NAMALWA (cell line): ENCODE measurements around the gene FYB2.
"Not testable (repeated sequence)": the region's sequence is repeated elsewhere in the genome, so short reads cannot be mapped to it uniquely, and the experiment has no call there.

ENCODE experiments used
- DNase-seq: peaks from one replicate; pipeline ENCODE4 v3.0.0-alpha.2; 2015; ENCODE audit warnings: low spot score

Gene FYB2

DNA sequence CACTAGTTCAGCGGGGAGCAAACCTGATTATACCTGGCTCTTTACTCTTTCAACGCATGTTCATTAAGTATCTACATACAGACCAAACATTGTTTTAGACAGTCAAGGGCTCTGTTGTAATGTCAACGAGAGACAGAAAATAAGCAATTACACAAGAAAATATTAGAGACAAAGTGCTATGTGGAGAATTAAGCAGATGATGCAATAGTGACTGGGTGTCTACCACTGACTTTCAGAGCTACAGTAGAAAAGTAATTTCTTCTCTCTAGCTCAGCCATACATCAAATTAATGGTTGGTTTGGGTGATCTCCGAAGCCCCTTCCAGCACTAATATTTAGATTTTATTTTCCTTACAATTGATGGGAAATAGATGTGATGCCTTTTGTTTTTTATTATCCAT lies 23.3 kb downstream of the FYB2 start:
- no peak for DNase-seq

DNA sequence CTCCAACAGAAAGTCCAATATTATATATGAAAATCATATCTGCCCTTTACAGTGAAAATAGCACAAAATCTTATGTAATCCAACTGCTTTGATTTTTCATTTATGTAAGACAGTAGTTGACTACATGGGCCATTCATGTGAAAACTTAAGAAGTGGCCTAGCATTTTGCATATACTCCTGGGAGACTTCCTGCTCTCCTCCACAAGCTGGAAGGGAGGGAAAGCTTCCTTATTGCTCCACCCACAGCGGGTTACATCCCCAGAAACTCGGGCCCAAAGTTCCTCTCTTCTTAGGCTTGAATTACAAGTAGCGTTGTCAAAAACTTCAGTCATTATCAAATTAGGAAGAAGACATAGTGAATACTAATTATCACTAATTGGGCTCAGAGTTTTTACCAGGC lies 29.2 kb downstream of the FYB2 start:
- DNase-seq: no peak

DNA sequence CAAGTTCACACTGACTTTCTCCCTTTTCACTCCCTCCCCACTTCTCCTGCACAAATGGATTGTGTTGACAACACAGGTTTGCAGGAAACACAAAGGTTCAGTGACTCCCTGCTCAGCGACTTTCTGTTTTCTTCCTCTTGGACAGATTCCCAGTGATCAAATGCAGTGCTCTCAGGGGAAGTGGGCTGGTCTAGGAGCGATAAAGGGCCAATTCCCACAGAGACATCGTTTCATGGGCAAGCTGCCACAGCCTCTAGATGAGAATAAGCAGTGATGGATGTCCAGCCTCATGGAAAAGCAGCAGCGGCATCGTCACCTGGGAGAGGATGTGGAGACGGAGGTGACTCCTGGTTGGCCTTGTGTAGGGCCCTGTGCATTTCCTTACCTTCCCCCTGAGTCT lies 30.6 kb downstream of the FYB2 start:
- DNase-seq: no peak

DNA sequence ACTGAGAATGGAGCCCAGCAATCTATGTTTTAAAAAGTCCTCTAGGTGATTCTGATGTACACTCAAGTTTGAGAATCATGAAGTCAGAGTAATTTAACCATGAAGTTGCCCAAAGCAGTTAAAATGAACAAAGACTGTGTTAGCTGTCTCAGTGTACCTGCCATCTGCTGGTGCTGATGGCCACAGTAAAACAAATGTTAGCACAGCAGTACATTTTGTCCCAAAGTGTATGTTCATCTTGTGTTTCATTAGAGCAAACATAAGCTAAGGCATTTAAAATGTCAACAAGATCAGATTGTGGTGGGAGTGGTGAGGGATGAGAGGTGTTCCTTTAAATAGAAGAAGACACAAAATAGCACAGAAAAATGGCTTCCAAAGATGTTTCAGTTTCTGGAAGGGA lies 31.1 kb downstream of the FYB2 start:
- DNase-seq: no peak

DNA sequence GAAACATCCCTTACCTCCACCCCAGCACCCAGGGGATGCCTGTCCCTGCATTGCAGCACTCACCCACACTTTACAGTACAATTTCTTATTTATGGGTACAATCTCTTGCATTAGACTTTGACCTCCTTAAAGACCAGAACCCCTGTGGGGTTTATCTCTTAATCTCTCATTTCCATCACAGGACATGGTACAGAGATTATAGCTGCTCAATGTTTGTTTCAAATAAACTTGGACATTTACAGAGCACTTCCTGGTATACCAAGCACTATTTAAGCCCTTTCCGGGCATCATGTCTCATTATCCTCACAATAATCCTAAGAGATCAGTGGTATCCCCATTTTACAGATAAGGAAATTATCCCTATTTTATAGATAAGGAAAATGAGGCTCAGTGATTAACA lies 31.9 kb downstream of the FYB2 start:
- no peak for DNase-seq

DNA sequence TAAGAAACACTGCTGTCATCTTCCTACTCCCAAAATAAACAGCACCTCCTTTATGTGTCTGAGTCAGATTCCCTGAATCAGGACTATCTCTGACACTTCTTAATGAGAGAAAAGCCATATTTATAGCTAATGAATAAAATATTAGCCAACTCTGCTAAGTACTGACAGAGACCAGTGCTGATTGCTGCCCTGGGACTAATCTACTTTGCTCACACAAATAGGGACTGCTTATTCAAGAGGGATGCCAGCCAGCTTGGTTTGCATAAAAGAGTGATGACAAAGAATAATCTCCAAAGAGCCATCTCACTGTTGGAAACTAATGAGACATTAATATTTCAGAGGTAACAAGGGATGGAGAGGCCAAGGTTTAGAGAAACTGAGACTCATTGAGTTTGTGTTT lies 36.4 kb downstream of the FYB2 start:
- no peak for DNase-seq

DNA sequence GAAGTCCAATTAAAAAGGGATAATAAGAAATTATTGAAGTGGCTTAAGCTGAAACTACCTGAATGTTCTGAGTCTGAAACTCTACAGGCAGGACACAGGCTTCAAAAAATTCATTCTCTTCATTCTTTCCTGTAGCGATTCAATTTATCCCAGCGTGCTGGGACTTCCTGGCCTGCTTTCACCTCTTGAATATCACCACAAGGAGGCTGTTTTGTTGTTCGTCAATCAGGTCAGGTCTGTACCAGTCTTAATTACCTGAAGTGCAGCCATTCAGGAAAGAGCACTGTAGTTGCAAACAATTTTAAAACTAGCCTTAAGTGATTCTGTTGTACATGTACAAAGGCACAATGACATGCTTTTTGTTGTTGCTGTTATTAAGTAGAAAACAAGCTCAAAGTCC lies 38.4 kb downstream of the FYB2 start:
- no peak for DNase-seq

DNA sequence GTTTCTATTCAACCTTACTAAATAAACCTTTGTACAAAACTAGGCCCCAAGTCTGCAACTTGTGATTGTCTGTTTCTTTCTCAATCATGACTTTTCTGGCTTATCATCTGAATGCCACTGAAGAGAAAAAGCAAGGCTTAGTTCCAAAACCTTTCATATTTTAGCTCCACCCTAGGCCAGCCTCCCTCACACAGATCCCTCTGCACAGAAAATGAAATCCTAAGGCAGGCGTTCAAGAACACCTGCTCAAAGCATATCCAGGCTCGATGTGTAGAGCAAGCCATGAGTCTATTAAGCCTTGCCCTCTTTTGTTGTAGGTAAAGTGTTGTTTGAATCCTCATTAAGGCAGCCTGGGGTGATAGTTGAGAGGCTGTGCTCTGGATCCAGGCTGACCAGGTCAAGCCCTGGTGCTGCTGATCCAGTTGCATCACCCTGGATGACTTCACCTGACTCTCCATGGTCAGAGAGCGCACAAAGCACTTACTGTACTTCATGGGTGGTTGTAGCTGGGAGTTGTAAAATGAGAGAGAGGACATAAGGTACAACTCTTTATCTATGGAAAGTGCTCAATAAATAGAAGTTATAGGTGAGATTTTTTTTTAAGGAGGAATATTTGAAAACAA lies 39.0 kb downstream of the FYB2 start:
- DNase-seq: no peak

DNA sequence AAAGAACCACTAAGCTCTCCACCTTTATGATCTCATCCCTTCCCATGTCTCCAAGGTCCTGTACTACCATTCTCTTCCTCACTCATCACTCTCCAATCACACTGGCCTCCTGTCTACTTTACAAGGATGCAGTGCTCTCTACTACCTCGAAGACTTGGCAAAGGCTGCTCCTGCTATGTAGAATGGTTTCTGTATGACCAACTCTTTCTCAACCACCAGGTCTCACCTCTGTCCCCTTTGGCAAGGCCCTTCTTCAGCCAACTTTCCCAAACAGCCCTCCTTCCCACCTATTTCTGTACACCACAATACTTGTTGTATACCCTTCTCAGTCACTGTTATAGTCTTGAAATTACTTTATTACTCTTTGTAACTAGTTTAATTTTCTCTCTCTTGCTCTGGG lies 41.2 kb downstream of the FYB2 start:
- DNase-seq: no peak

DNA sequence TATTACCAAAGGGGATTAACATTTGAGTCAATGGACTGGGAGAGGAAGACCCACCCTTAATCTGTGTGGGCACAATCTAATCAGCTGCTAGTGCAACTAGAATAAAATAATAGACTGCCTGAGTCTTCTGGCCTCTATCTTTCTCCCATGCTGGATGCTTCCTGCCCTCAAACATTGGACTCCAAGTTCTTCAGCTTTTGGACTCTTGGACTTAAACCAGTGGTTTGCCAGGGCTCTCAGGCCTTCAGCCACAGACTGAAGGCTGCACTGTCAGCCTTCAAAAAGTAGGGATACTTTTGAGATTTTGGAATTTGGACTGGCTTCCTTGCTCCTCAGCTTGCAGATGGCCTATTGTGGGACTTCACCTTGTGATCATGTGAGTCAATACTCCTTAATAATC lies 44.5 kb downstream of the FYB2 start:
- not testable (repeated sequence) for DNase-seq

DNA sequence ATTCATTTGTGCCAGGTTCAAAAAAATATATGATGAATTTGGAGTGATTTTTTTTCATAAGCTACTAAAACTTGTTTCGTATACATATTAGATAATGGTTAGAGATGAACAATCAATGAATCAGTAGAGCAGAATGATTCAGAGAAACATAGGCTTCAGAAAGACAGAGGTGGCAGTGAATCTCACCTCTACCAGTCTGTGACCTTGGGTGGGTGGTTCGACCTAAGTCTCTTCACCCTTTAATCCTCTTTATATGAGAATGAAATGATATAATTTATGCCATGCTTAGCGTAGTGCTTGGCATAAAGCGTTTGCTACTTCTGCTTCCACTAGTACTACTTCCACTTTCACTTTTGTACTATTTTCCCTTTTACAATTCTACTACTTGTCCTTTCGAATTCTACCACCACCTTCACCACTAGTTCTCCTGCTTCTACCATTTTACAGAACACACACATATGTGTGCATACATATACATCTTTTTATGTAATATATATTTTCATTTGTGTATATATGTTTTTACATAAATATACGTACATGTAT lies 45.1 kb downstream of the FYB2 start:
- DNase-seq: no peak

DNA sequence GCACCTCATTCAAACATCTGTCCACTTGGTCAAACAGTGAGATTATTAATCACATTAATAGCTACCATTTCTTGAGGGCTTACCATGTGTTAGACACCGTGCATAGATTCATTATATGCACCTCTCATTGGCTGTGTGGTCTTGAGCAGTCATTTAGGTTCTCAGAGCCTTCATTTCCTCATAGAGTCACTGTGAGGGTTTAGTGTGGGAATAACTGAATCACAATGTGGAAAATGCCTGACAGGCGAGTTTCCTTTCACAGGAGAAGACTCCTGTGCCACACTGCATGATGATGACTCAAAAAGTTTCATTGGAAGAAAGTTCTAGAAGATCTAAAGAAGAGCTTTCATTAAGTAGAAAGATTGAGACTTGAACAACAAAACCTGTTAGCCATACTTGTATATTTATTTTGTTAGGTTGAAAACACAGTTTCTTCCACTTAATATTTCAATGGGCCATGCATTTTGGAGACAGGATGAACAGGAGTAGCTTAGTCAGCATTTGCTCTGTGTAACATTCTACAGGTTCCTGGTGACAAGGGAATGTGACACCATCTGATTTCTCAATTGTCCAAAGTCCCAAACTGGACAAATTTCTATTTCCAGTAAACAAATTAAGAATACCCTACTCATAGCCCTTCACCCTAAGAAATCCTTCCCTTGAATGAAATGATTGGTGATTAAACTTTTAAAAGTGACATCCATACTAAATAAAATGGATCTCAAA lies 45.7 kb downstream of the FYB2 start:
- DNase-seq: no peak

DNA sequence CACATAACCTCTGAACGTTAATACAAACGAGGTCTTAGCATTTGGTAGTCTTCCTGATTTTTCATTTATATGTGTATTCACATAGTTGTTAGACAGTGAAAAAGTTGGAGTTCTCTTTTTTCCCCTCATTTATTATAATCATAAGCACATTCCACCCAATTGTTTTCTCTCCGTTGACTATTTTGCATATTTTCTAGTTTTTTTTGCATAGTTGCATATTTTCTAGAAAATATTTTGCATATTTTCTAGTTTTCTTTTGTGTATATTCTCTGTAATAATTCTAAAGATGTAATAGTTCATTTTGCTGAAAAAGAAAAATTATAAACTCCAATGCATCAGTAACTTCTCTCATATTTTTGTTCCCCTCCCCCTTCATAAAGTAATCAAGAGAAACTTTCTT lies 47.5 kb downstream of the FYB2 start:
- DNase-seq: no peak

DNA sequence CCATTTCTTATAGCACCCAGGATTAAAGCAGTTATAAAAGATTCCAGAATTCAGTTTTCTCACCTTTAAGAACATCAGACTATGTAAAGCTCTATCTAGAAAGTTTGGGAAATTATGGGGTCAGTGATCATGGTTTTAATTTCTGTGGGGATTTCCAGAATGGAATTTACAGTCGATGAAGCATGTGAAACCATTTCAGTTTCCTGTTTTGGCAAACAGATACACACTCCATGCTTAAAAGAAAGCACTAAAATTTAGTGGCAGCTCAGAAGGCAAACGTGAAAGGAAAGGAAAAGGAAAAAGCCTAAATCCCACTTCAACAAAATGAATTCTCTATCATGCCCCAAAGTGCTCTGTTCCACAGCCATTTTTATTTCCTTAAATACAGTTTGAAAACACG lies 60.4 kb downstream of the FYB2 start:
- no peak for DNase-seq

DNA sequence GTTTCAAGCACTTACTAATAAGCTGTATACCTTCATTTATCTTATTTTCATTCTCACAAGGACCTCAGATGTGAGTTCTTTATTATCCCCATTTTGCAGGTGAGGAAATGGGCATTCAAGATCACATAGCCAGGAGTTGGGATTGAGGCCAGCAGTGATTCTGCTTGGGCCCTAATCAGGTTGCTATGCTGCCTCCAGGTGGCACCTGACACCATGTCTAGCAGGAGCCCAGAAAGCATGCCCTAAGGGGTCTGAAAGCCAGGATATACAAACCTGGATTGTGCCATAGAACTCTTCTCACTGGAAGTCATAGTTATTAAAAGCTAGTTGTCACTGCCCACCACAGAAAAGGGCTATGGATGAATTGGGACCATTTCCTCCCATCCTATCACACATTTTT lies 61.1 kb downstream of the FYB2 start:
- DNase-seq: no peak

DNA sequence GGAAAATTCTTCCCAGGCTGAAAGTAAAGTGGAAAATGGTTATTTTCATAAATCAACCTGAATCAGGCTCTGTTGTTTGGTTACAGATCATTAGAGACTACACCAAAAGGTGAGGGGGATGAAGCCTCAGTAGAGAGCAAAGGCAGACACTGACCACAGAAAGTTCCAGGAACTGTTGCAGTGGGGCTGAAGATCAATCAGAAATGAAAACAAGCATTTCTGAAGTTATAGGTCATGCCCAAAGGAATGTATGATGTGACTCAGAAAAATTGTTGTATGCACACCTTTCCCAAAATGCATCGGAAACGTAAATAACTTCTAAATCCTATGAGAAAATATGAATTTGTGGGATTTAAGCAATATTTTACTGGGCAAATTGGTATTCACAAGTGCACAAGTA lies 63.3 kb downstream of the FYB2 start:
- DNase-seq: no peak

DNA sequence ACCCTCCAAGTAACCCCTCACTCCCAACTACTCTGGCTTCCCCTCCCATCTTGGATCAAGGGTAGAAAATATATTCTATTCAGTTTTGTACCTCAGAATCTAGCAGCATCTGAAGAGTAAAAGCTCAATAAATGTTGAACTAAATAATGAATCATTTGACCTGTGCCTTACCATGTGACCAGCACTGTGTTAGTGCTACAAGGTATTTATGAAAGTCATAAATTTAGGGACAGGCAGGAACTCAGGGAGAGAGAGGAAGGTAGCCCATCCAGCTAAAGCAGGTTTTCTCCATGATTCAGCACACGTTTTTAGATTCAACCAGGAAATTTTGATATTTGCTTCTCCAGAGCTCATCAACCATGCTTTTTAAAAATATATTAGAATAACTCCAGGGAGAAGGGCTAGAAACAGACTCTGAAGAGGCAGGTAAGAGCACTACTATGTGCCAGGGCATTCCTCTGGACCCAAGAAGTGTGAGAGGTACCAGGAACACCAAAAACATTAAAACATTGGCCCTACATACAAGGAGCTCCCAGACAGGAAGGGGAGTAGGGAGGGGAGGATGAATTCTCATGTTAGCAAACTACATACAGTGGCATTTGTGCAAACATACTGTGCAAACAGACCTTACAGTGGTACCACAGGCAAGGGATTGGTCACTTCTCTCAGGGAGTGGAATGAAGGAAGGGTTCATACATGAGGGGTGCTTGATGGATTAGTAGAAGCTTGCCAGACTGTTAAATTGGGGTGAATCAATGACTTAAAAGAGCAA lies 64.3 kb downstream of the FYB2 start:
- DNase-seq: no peak

DNA sequence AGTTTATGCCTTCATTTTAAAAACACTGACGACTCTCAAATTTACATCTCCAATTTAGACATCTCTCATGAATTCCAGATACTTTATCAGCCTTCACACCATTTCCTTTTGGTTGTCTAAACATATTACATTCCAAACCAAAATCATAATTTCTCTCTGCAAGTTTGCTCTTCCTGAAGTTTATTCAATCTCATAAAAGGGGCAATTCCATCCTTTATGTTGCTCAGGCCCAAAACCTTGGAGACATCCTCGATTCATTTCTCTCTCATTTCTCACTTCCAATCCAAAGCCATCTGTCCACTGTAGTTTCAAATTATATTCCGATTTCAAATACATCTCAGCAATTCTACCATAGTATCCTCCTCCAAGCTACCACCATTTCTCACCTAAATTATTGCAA lies 74.0 kb downstream of the FYB2 start:
- DNase-seq: no peak

DNA sequence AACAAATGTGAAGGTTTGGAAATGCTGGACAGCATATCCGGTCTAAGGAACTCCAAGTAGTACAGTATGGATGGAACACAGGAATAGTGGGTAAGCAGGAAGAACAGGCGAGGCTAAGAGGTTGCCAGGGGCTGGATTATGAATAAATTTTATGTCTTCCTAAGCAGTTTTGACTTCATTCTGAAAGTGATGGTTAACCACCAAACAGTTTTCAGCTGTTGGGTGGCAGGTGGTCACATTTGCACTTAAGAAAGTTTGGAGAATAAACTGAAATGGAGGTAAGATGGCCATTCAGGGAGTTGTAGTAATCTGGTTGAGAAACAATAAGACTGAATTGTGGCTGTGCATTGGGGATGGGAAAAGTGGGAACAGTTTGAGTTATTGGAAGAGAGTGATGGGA lies 90.2 kb downstream of the FYB2 start:
- no peak for DNase-seq

DNA sequence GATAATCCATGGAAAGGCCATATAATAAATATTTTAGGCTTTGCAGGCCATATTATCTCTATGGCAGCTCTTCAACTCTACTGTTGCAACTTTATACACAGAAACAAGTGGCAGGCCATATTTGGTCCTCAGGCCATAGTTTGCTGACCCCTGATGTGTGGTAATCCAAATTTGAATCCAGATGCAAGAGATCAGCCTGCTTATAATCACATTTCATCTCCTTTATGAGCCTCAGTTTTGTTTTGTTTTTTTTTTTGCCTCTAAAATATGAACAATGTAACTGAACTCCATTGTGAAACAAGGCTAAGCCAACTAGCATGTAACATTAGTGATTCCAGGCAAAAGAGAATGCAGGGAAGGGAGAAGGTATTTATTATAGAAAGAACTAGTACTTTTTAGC lies 92.5 kb downstream of the FYB2 start:
- no peak for DNase-seq

DNA sequence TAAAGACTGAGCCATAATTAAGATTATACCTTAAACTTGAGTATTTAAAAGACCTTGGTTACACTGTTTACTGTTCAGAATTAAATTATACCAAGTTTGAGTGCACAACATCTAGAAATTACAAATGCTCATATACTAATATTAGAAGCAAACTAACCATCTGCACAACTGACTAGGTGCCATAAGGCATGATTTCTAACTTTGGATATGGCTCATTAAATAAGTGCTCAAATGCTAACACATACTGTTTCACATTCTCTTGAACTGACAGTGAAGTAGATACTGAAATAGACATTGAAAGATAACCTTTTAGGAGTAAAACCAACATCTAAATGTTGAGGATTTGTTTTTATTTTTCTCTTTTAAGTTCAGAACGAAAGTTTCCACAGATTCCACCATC lies 100.0 kb downstream of the FYB2 start:
- DNase-seq: no peak

DNA sequence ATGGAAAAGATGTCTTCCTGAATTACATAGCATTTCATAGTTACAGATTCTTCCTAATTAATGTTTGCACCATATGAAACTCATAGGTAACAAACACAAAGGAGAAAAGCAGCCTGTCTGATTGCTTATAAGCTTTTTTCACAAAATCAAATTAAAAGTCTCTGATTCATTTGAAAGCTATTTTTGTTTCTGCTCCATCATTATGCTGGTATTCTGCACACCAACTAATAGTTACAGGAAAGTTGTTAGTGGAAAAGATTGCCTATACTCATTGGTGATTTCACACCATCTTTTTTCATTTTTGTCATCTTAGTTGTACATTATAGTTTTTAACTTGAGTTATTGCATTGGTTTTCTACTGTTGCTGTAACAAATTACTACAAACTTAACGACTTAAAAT lies 104.0 kb downstream of the FYB2 start:
- DNase-seq: no peak

DNA sequence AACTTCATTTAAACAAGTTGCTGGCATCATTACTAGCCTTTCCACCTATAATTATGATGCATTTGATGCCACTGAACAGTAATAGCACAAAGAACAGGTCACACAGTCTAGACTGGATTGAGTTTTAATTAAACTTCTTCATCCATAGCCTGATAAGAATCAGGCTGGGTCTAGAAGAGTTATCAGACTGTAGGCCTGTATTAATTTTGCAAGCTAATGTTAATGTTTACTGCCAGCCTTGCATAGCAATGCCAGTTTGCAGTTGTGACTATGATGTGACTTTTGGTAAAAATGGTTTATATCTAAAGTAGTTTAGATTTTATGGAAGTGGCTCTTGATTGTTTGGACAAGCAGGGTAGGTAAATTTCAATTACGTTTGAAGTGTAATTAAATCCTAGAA lies 106.1 kb downstream of the FYB2 start:
- no peak for DNase-seq
